ENCODE data around the gene PIK3C3.
"Not testable (repeated sequence)": the region's sequence is repeated elsewhere in the genome, so short reads cannot be mapped to it uniquely, and the experiment has no call there.

PIK3C3 gene

DNA sequence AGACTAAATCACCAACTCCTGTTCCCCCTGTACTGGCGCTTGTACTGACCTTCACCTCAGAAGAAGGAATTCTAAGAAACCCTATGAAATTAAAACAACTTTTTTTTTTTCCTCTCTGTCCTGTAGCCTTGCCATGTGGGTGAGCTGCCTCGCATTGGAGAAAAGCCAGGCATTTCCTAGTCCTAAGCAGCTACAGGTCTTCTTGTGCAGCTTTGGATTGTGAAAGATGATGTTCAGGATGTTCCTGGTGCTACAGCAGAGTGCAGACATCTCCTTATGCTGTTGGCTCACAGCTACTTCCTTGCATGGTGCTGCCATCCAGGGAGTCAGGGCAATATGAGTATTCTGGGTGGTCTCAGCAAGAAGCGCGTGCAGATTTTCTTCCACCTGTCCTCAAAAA, 11.9 kb downstream of the PIK3C3 start:
- no peak for DNase-seq

DNA sequence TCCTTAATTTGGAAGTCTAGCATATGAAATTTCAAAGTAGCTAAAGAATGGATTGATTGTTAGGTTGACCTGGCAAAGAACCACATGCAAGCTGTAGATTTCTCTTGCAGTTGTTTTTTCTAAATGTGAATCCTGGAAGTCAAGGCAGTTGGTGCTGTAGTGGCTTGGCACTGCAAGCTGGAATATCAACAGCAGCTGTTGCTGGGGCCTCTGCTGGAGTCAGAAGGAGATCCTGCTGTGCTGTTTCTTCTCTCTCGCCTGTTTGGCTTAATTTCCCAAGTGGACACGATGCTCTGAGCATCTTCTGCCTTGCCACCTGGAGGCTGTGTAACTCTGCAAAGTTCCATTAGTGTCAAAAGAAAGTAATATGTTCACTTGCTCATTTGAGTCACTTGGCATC, 12.6 kb downstream of the PIK3C3 start:
- no peak for DNase-seq

GRCh38 chr18:41969881-41970280, 14.8 kb downstream of the PIK3C3 start:
- DNase-seq = no peak

DNA sequence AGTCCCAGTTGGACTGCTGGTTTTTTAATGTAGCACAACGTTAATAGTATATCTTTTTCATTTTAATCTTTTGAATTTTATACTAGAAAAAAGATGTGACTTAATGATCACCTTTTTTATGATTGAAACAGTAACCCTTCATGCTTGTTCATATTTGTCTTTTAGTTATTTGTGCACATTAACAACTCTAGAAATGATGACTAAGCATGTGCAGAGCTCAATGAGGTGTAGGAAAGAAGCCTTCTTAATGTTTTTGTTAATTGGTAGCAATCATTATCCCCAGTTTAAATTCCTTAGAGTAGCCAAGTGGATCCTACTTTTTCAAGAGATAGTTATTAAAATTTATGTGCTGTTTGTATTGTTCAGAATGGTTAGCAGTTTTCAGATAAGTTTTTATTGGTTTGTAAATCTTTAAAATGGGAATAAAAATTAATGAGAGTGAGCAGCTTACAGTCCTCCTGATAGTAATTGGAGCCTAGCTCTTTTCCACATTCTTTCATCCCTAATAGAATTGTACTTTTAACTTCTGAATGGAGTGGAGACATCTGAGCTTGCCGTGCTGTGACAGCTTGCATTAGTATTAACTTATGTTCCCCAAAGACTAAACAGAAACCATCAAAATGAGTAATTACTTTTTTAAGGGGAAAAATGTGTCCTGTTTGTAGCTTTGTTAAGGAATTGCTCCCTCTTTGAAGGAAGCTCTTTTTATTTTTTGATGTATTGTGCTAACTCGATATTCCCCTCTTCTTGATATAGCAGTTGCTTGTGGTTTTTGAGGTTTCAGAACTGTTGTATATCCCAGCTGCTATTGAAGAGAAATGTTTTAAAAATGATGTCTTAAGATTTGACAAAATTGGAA, 17.3 kb downstream of the PIK3C3 start:
- no peak for DNase-seq

DNA sequence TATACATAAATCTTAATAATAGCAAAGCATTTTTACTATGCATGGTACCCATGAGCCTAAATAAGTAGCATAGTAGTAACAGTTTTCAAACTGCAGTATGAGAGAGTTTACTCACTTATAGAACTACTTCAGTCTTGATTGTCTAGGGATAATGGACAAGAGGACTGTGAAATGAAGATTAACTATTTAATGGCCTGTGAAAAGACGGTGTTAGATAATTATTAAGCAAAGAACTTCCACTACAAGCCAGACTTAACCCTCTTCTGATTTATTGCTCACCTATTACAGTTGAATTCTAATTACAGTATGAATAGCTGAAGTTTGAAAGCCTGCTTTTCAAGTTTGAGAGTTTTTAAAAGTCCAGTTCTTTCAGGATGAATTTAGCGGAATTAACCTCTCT, 18.9 kb downstream of the PIK3C3 start:
- DNase-seq = no peak

GRCh38 chr18:41974796-41975201, 19.8 kb downstream of the PIK3C3 start:
- no peak for DNase-seq

DNA sequence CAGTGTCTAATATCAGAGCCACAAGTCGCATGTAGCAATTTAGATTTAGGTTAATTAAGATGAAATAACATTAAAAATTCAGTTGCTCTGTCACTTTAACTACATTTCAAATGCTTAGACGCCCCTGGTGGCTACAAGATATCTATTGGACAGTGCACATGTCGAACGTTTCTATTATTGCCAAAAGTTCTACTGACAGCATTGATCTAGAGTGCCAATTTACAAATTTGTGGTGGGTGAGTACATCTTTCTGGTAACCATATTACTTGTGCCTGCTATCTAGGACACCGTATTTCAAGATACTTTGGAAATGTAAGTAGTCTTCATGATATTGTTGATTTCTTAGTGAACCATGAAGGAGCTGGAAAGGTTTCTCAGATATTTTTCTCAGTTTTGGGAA, 20.2 kb downstream of the PIK3C3 start:
- DNase-seq = no peak

GRCh38 chr18:41977233-41977632, 22.2 kb downstream of the PIK3C3 start:
- DNase-seq = no peak

- DNase-seq = no peak
These were observed 28.1 kb downstream of the PIK3C3 start for GRCh38 chr18:41982942-41983660.

DNA sequence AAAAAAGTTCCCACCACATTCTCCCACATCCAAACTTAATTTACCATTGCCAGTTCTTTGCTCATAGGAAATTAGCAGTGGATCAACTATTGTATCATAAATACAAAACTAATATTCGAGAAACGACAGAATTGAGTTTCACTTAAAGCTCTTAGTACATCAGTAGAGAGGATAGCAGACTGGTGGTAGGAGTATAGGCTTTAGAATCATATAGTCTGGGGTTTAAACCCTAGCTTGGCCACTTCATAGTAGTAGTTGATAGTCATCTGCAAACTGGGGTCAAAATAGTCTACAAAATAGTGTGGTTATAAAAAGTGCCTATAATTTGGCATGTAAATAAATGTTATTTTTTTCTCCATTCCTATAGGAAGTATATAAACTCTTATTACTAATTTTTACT, 30.9 kb downstream of the PIK3C3 start:
- no peak for DNase-seq

- peak; percentile 74 for DNase-seq
These were observed 34.5 kb downstream of the PIK3C3 start for GRCh38 chr18:41989508-41989907.

- no peak for DNase-seq
These were observed 37.0 kb downstream of the PIK3C3 start for GRCh38 chr18:41992066-41992465.

GRCh38 chr18:41992703-41993102, 37.7 kb downstream of the PIK3C3 start:
- no peak for DNase-seq

GRCh38 chr18:41993151-41993550, 38.1 kb downstream of the PIK3C3 start:
- no peak for DNase-seq

GRCh38 chr18:41996020-41996419, 41.0 kb downstream of the PIK3C3 start:
- no peak for DNase-seq

- DNase-seq = no peak
These were observed 44.7 kb downstream of the PIK3C3 start for GRCh38 chr18:41999751-42000150.

GRCh38 chr18:42001801-42002200, 46.8 kb downstream of the PIK3C3 start:
- no peak for DNase-seq

DNA sequence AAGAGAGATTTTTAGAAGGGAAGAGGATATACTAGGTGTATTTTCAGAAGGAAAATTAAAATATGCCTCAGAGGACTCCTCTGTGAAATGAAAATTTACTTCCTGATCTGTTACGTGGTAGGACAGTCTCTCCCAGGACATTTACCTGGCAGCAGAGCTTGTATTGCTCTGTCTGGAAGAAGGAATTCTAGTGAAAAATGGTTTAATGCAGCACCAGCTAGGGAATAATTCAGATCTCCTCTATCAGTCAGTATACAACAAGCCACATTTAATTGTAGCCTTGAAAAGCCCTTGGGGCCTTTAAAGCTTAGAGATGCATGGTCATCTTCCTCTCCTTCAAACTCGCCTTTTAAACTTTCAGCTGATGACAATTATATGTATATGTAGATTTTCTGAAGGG, 49.6 kb downstream of the PIK3C3 start:
- DNase-seq = no peak

GRCh38 chr18:42005782-42006181, 50.7 kb downstream of the PIK3C3 start:
- no peak for DNase-seq

- not testable (repeated sequence) for DNase-seq
These were observed 54.4 kb downstream of the PIK3C3 start for GRCh38 chr18:42009457-42009856.

DNA sequence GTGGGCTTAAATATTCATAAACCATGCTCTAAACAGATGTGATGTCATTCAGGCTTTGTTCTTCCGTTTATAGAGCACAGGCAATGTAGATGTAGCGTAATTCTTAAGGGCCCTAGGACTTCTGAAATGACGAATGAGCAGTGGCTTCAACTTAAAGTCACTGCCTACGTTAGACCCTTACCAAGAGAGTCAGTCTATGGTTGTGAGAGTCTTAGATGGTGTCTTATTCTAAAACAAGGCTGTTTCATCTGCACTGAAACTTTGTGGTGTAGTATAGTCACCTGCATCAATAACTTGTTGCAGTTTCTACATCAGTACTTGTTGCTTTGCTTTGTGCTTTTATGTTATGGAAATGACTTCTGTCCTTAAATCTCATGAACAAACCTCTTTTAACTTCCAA, 56.0 kb downstream of the PIK3C3 start:
- DNase-seq = no peak

DNA sequence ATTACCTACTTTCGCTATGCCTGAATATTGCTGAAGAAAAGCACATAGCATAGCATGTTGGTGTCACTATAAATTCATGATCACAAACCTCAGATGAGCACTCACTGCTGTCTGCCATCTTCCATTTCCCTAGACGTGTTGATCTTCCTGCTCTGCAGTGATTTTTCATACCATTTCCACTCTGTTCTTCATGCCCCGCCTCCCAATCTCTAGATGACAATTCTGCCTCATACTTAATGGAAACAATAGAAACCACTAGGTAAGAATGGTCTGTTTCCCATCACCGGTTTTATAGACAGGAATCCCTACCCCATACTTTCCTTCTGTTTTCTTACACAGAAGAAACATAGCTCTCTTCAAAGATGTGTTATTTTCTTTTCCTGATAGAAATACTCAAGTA, 63.8 kb downstream of the PIK3C3 start:
- no peak for DNase-seq

DNA sequence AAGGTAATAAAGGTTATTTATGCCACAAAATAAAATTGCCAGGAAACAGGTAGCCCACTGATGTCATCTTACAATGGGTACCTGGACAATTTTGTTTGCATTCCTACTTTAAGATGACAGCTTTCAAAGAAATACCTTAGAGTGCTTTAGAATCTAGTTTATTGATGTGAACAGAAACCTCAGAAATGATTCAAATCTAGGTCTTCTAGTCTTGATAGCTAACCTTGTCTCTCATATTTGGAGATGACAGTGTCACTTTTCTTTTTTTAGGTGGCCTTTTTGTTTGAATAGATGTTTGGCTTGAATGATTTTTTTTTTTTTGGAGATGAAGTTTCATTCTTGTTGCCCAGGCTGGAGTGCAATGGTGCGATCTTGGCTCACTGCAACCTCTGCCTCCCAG, 69.1 kb downstream of the PIK3C3 start:
- no peak for DNase-seq

- DNase-seq = no peak
These were observed 70.5 kb downstream of the PIK3C3 start for GRCh38 chr18:42025491-42025890.
